ENCODE data around the gene GABRR3.
A peak's percentile ranks its signal among the peaks of the same experiment; 100 is the strongest.

GABRR3 gene

GRCh38 chr3:97990624-97991292, 44.4 kb downstream of the GABRR3 start:
- peaks cover 11% of the 10 kb centered on the region for H3K36me3 Mint-ChIP-seq (ENCODE audit: low read depth)
- H3K4me3 Mint-ChIP-seq = peak overlapping the region; percentile 67

GRCh38 chr3:97988784-97989568, 46.1 kb downstream of the GABRR3 start:
- Mint-ChIP-seq H3K27ac (peak overlapping the region; percentile 52), H3K4me1 (ENCODE audit: low read depth) (peaks cover 50% of the 10 kb centered on the region), H3K36me3 (ENCODE audit: low read depth) (peaks cover 16% of the 10 kb centered on the region), H3K9me3 (peaks cover 18% of the 10 kb centered on the region), H3K27me3 (ENCODE audit: low read depth) (no peaks in the 10 kb centered on the region), H3K4me3 (no peak overlapping the region)

More at GRCh38 chr3:97990624-97991292, 44.4 kb downstream of the GABRR3 start:
- Mint-ChIP-seq H3K4me1 (ENCODE audit: low read depth) (peaks cover 47% of the 10 kb centered on the region), H3K27ac (peak overlapping the region; percentile 90), H3K9me3 (peaks cover 18% of the 10 kb centered on the region), H3K27me3 (ENCODE audit: low read depth) (no peaks in the 10 kb centered on the region)

- H3K27ac Mint-ChIP-seq = no peak overlapping the region
- H3K9me3 Mint-ChIP-seq = peaks cover 18% of the 10 kb centered on the region
- no peak overlapping the region for H3K4me3 Mint-ChIP-seq
- peaks cover 20% of the 10 kb centered on the region for H3K36me3 Mint-ChIP-seq (ENCODE audit: low read depth)
- no peaks in the 10 kb centered on the region for H3K27me3 Mint-ChIP-seq (ENCODE audit: low read depth)
- peaks cover 52% of the 10 kb centered on the region for H3K4me1 Mint-ChIP-seq (ENCODE audit: low read depth)
Observed at GRCh38 chr3:97987306-97987705, 47.8 kb downstream of the GABRR3 start.

DNA sequence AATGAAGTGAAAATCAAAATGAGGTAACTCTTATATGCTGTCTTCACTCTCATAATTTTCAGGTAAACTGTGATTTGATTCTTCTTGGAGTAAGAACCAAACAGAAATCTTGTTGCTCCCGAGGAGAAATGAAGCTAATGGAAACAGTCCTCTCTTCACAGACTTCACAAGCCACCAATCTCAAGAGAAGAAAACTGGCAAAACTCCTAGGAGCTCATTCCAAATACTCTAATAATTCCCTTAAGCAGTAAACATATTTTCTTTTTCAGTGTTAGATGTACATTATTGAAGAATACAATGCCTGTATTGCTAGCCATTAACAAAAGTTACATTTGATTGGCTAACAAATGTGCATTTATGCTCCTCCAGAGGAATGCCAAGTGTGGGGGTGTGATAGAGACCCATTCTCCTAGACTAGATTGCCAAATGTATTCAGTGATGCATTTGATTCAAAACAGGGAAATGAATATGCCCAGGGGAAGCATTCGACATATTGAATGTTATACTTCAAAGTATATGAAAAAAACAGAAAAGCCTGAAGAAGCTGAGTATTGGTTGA, 51.1 kb downstream of the GABRR3 start:
- H3K9me3 Mint-ChIP-seq = peaks cover 14% of the 10 kb centered on the region
- H3K36me3 Mint-ChIP-seq (ENCODE audit: low read depth) = peaks cover 18% of the 10 kb centered on the region
- no peak overlapping the region for H3K27ac Mint-ChIP-seq
- peaks cover 46% of the 10 kb centered on the region for H3K4me1 Mint-ChIP-seq (ENCODE audit: low read depth)
- H3K4me3 Mint-ChIP-seq = no peak overlapping the region
- H3K27me3 Mint-ChIP-seq (ENCODE audit: low read depth) = no peaks in the 10 kb centered on the region

DNA sequence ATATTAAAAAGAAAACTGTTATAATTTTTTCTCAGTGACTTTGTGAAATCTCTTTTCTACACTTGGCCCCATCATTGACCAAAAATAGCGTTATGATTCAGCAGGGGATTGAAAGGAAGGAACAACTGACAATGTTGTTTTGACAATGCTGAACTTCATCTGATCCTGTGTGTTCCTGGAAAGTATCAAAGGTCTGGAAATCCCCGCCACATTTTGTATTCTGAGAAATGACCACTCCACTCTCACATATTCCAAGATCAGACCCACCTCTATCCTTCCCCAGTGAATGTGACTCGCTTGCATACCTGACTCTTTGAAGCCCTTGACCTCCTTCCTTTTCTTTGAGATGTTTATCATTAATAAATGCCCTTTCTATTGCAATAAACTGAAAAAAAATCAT, 53.2 kb downstream of the GABRR3 start:
- H3K4me1 Mint-ChIP-seq (ENCODE audit: low read depth) = peaks cover 46% of the 10 kb centered on the region
- peaks cover 11% of the 10 kb centered on the region for H3K36me3 Mint-ChIP-seq (ENCODE audit: low read depth)
- peak overlapping the region; percentile 19 for H3K4me3 Mint-ChIP-seq
- H3K9me3 Mint-ChIP-seq = no peaks in the 10 kb centered on the region
- H3K27me3 Mint-ChIP-seq (ENCODE audit: low read depth) = no peaks in the 10 kb centered on the region
- peak overlapping the region; percentile 84 for H3K27ac Mint-ChIP-seq

- H3K4me3 Mint-ChIP-seq = no peak overlapping the region
- H3K27ac Mint-ChIP-seq = peak overlapping the region; percentile 68
- peaks cover 8% of the 10 kb centered on the region for H3K36me3 Mint-ChIP-seq (ENCODE audit: low read depth)
- no peaks in the 10 kb centered on the region for H3K27me3 Mint-ChIP-seq (ENCODE audit: low read depth)
- H3K4me1 Mint-ChIP-seq (ENCODE audit: low read depth) = peaks cover 64% of the 10 kb centered on the region
- H3K9me3 Mint-ChIP-seq = no peaks in the 10 kb centered on the region
Observed at GRCh38 chr3:97979610-97980009, 55.5 kb downstream of the GABRR3 start.

GRCh38 chr3:97975466-97975865, 59.6 kb downstream of the GABRR3 start:
- no peaks in the 10 kb centered on the region for H3K9me3 Mint-ChIP-seq
- no peak overlapping the region for H3K27ac Mint-ChIP-seq
- H3K27me3 Mint-ChIP-seq (ENCODE audit: low read depth) = no peaks in the 10 kb centered on the region
- no peak overlapping the region for H3K4me3 Mint-ChIP-seq
- peaks cover 8% of the 10 kb centered on the region for H3K36me3 Mint-ChIP-seq (ENCODE audit: low read depth)
- H3K4me1 Mint-ChIP-seq (ENCODE audit: low read depth) = peaks cover 61% of the 10 kb centered on the region

GRCh38 chr3:97974996-97975395, 60.1 kb downstream of the GABRR3 start:
- Mint-ChIP-seq H3K27me3 (ENCODE audit: low read depth) (no peaks in the 10 kb centered on the region), H3K4me3 (peak overlapping the region; percentile 53), H3K36me3 (ENCODE audit: low read depth) (peaks cover 12% of the 10 kb centered on the region), H3K27ac (peak overlapping the region; percentile 78), H3K4me1 (ENCODE audit: low read depth) (peaks cover 62% of the 10 kb centered on the region), H3K9me3 (no peaks in the 10 kb centered on the region)

DNA sequence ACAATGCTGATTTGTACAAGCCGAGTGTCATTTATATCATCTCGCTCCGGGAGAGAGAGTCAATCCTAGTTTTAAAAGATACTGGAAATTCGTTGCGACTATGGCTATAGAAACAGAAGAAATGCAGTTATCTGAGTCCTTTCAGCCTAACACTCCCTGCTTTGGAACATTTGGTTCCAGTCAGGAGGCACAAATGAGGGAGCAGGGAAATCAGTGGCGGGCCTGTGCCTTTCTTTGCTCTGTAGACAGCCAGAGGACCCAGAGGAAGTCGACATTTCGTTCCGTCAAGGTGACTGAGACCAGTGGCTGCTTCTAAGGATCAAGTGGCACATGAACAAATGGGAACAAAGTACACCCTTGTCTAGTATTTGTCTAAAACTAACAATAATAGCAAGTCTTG, 62.1 kb downstream of the GABRR3 start:
- Mint-ChIP-seq H3K36me3 (ENCODE audit: low read depth) (peaks cover 19% of the 10 kb centered on the region), H3K4me3 (peak overlapping the region; percentile 58), H3K4me1 (ENCODE audit: low read depth) (peaks cover 70% of the 10 kb centered on the region), H3K27ac (peak overlapping the region; percentile 59), H3K9me3 (no peaks in the 10 kb centered on the region), H3K27me3 (ENCODE audit: low read depth) (no peaks in the 10 kb centered on the region)

GRCh38 chr3:97971679-97972567, 63.2 kb downstream of the GABRR3 start, which contains the start of gene RIOX2:
Gene RIOX2 (minus strand): TSS chr3:97972431. CDS start chr3:97967593, 4,838 bp downstream.
- Mint-ChIP-seq H3K4me3 (peak within 1 kb of the TSS; percentile 88), H3K36me3 (ENCODE audit: low read depth) (peaks cover 25% of the 10 kb centered on the region), H3K27ac (peak within 1 kb of the TSS; percentile 92), H3K9me3 (no peaks in the 10 kb centered on the region), H3K27me3 (ENCODE audit: low read depth) (no peaks in the 10 kb centered on the region), H3K4me1 (ENCODE audit: low read depth) (peaks cover 75% of the 10 kb centered on the region)

- Mint-ChIP-seq H3K4me3 (peak overlapping the region; percentile 88), H3K4me1 (ENCODE audit: low read depth) (peaks cover 79% of the 10 kb centered on the region), H3K36me3 (ENCODE audit: low read depth) (peaks cover 32% of the 10 kb centered on the region), H3K27ac (peak overlapping the region; percentile 92), H3K27me3 (ENCODE audit: low read depth) (no peaks in the 10 kb centered on the region), H3K9me3 (no peaks in the 10 kb centered on the region)
Observed at GRCh38 chr3:97970956-97971620, 64.0 kb downstream of the GABRR3 start.

- Mint-ChIP-seq H3K9me3 (no peaks in the 10 kb centered on the region), H3K4me1 (ENCODE audit: low read depth) (peaks cover 78% of the 10 kb centered on the region), H3K27ac (peak overlapping the region; percentile 92), H3K27me3 (ENCODE audit: low read depth) (no peaks in the 10 kb centered on the region), H3K36me3 (ENCODE audit: low read depth) (peaks cover 39% of the 10 kb centered on the region), H3K4me3 (peak overlapping the region; percentile 88)
Observed at GRCh38 chr3:97970156-97970555, 65.0 kb downstream of the GABRR3 start.

GRCh38 chr3:97969541-97969940, 65.6 kb downstream of the GABRR3 start:
- peak overlapping the region; percentile 92 for H3K27ac Mint-ChIP-seq
- H3K9me3 Mint-ChIP-seq = no peaks in the 10 kb centered on the region
- peaks cover 76% of the 10 kb centered on the region for H3K4me1 Mint-ChIP-seq (ENCODE audit: low read depth)
- no peaks in the 10 kb centered on the region for H3K27me3 Mint-ChIP-seq (ENCODE audit: low read depth)
- peak overlapping the region; percentile 88 for H3K4me3 Mint-ChIP-seq
- peaks cover 43% of the 10 kb centered on the region for H3K36me3 Mint-ChIP-seq (ENCODE audit: low read depth)
